Choroid plexus epithelial cell (primary cell): ENCODE results near the gene NBL1.

Source experiments
- DNase-seq: peaks from one replicate; pipeline ENCODE4 v3.0.0-alpha.2; 2010; ENCODE audit warnings: low read depth
- H3K4me3 ChIP-seq: 2 replicates; pipeline ENCODE4 v1.5.1; 2011; ENCODE audit warnings: low read depth, mild to moderate bottlenecking, control low read depth, low read length, moderate library complexity
- TF ChIP-seq, protein P1 (sequence below): conservative IDR thresholded peaks from 2 replicates; pipeline ENCODE4 v1.5.1; 2011; ENCODE audit warnings: low read depth, mild to moderate bottlenecking, control low read depth, inconsistent platforms, low read length, moderate library complexity

Gene NBL1

DNA sequence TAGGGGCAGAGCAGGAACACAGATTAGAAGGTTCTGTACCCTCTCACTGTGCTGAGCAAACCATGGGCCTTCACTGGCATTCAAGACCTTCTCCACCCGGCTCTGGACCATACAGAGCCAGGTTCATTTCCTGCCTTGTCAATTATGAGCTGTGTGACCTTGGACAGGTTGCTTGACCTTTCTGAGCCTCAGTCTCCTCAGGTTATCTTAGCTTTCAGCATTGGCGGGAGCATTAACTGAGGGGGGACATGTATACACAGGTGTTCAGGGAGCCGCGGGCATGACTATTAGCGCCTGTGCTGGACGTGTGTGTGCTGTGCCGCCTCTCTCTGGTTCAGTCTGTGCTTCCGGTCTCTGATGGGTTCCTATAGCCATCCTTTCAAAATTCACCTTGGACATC, 52.7 kb downstream of the NBL1 start:
- no peak for DNase-seq
- no peak overlapping the region for H3K4me3 ChIP-seq
- TF ChIP-seq, protein P1, sequence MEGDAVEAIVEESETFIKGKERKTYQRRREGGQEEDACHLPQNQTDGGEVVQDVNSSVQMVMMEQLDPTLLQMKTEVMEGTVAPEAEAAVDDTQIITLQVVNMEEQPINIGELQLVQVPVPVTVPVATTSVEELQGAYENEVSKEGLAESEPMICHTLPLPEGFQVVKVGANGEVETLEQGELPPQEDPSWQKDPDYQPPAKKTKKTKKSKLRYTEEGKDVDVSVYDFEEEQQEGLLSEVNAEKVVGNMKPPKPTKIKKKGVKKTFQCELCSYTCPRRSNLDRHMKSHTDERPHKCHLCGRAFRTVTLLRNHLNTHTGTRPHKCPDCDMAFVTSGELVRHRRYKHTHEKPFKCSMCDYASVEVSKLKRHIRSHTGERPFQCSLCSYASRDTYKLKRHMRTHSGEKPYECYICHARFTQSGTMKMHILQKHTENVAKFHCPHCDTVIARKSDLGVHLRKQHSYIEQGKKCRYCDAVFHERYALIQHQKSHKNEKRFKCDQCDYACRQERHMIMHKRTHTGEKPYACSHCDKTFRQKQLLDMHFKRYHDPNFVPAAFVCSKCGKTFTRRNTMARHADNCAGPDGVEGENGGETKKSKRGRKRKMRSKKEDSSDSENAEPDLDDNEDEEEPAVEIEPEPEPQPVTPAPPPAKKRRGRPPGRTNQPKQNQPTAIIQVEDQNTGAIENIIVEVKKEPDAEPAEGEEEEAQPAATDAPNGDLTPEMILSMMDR = no peak

DNA sequence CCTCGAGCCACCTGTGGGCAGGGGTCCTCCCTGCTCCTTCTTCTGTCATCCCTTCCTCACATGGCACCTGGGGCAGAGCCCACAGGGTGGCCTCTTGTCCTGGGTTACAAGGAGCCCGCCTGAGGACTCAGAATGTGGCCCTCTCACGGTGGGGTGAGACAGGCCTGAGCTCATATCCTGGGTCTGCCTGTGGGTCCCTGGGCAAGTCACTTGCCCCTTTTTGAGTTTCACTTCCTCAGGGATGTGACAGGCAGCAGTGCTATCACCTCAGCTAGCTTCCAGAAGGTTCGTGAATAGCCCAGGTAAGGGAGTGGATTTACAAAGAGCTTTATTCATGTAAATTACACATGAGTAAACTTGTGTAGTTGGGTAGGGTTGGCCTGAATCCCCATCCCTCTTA, 54.1 kb downstream of the NBL1 start:
- TF ChIP-seq, protein P1 = no peak

DNA sequence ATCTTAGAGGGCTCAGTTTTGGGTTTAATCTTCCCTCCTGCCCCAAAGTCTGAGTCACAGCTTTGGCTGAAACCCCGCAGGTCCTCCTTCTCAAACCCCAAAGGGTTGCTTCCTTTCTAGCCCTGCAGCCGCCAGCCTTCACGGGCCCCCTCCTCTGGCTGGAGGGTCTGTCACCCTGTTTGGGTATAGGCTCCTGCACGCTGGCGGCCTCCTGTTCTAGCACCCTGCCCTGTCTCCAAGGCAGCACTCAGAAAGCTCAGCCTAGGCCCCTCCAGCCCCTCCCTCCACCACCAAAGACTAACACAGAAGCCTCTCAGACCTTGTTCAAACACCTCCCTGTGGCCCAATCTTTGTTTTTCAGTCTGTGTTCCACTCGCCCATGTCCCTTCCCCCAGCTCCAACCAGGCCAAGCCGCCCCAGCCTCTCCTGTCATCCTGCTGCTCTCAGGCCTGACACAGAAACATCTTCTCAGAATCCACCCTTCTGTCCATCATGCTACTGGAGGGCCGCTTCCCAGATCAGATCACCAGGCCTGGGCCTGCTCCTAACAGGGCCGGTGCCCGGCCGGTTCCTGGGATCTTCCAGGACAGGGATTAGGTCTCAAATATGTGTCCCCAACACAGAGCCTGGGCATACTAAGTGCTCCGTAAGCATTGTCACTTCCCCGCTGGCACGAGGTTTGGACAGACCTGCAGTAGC, 56.1 kb downstream of the NBL1 start:
- no peak overlapping the region for H3K4me3 ChIP-seq
- no peak for DNase-seq
- TF ChIP-seq, protein P1 = no peak

More for the DNA sequence above, 54.1 kb downstream of the NBL1 start:
- no peak for DNase-seq
- no peak overlapping the region for H3K4me3 ChIP-seq

DNA sequence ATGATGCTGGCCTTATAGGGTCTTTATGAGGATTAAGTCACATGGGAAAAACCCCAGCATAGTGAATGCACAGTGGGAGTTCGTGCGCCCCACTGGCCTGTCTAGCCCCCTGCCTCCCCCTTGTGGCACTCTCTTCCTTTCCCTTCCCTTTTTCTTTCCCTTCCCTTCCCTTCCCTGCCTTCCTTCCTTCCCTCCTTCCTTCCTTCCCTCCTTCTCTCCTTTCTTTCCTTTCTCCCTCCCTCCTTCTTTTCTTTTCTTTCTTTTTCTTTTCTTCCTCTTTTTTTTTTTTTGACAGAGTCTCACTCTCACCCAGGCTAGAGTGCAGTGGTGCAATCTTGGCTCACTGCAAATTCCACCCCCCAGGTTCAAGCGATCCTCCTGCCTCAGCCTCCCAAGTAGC, 59.2 kb downstream of the NBL1 start:
- no peak for DNase-seq
- TF ChIP-seq, protein P1 = no peak
- H3K4me3 ChIP-seq = no peak overlapping the region

DNA sequence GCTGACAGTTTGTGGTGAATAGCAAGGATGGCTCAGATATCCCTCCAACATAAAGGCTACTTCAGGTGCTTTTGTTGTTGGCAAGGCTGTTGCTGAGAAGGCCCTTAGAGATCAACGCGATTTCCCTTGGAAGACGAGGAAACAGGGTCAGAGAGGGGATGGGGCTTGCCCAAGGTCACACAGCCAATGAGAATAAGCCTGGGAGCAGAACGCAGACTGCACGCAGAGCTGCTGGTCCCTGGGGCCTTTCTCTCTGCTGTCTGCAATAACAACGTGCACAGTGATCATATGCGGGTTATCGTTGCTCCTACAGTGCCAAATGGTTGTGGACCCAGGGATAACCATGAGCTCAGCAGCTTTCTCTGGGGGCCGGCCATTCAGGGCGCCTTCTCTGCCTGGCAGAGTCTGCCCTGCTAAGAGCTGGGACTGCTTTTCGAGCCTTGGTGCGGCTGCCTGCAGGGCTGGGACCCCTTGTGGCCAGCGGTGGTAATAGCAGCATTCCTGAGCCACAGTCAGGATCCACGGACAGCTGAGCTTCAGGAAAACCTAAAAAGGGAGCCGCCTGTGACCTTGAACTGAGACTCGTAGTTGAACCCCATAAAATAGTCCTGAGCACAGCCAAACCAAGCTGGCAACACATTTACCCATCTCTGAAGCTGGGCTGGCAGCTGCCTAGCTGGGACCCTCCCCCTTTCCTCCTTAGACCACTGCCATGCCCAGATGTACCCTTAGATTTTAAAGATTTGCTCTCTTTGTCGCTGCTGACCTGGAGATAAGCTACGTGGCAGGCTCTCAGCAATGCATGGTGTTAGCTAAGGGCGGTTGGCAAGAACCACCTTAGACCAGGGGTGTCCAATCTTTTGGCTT, 60.4 kb downstream of the NBL1 start:
- peak; percentile 86 for DNase-seq
- H3K4me3 ChIP-seq = no peak overlapping the region
- TF ChIP-seq, protein P1 = peak; percentile 96

DNA sequence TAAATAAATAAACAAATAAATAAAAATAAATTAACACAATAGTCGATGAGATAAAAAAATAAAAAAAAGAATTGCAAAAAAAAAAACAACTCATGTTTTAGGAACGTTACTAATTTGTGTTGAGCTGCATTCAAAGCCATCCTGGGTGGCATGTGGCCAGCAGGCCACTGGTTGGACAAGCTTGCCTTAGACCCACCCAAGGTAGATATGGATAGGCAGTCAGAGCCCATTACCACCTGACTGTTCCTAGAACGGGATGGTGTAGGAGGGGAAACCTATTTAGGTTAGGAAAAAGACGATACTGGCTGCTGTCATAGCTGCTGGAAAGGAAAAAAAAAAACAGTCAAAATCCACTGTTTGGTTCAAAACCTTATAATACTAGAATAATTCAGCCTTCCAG, 61.4 kb downstream of the NBL1 start:
- DNase-seq = no peak
- TF ChIP-seq, protein P1 = no peak
- no peak overlapping the region for H3K4me3 ChIP-seq
